Adrenal gland (tissue), 12 donors: ENCODE results near the gene FIS1. TPM values are rescaled to one million over a fixed set of nuclear protein-coding genes. Genes with fewer than 3 reads are reported as not detected.

ENCODE experiments used
- DNase-seq, 7 donors: peaks; one replicate each; pipeline ENCODE4 v3.0.0-alpha.2; 2019 to 2020
- H3K27ac ChIP-seq, 5 donors: fragments of 200-600 bp; sonication (generic) in 4 of 5; 1 replicate in 3 of 5; 2 replicates in 2 of 5; pipeline versions ENCODE4 v1.5.1 to v1.8.0; 2016 to 2020; ENCODE audit warnings: mild to moderate bottlenecking in 1 of 5
- H3K27me3 ChIP-seq: fragments of 200-600 bp; 2 replicates; pipeline ENCODE4 v1.8.0; 2021
- H3K36me3 ChIP-seq, 2 donors: fragments of 200-600 bp; replicated peaks in 1 of 2; 1 replicate in 1 of 2; 2 replicates in 1 of 2; pipeline versions ENCODE4 v1.5.1 to v1.8.0; 2018 to 2022
- H3K4me1 ChIP-seq, 2 donors: fragments of 200-600 bp; replicated peaks in 1 of 2; 1 replicate in 1 of 2; 2 replicates in 1 of 2; pipeline versions ENCODE4 v1.5.1 to v1.8.0; 2018 to 2021
- H3K4me3 ChIP-seq, 4 donors: fragments of 200-600 bp; sonication (generic) in 3 of 4; one replicate each; pipeline ENCODE4 v1.5.1; 2016 to 2018
- H3K9me3 ChIP-seq, 3 donors: fragments of 200-600 bp; sonication (generic) in 1 of 3; replicated peaks in 1 of 3; 1 replicate in 2 of 3; 2 replicates in 1 of 3; pipeline versions ENCODE4 v1.5.1 to v1.8.0; 2016 to 2021
- CTCF ChIP-seq, 6 experiments: fragments of 450-650 bp in 4 of 6; fragments of 200-600 bp in 2 of 6; sonication (generic) in 1 of 6; IDR thresholded peaks; 1 replicate in 5 of 6; 2 replicates in 1 of 6; pipeline versions ENCODE4 v1.5.1 to v1.8.0; 2016 to 2021; ENCODE audit warnings: antibody characterized with exemption in 6 of 6, mild to moderate bottlenecking in 2 of 6, moderate library complexity in 1 of 6
- POLR2A ChIP-seq, 2 donors: fragments of 450-650 bp; IDR thresholded peaks; one replicate each; pipeline ENCODE4 v1.6.1; 2017; ENCODE audit warnings: antibody characterized with exemption in 2 of 2, mild to moderate bottlenecking in 2 of 2, moderate library complexity in 1 of 2
- WGBS, 4 donors: extraction: QIAGEN DNeasy Blood & Tissue Kit in 2 of 4; methylation state at CpG; one replicate each; pipeline versions ENCODE4 v1.1.5 to v1.1.7; 2013 to 2017; 5-methylcytosine and 5-hydroxymethylcytosine counted together
- intact Hi-C, 2 donors: fragments of 100-400 bp; cut with DNase I; formaldehyde crosslinking; loops; one replicate each; pipeline versions ENCODE4 v1.14.1 to v1.15.0; 2022 to 2023
- polyA plus RNA-seq, 3 donors: library from polyadenylated mRNA; stranded (reverse); fragments of 200-250 nt in 2 of 3; fragments of 350-450 nt in 1 of 3; fragmentation: Illumina TruSeq in 1 of 3; extraction: RNeasy Lipid Tissue Mini Kit (QIAGEN cat#74804) in 1 of 3; gene quantifications; one replicate each; pipeline ENCODE4 v1.2.3, GENCODE V29; 2013 to 2014
- total RNA-seq, 9 donors: library from RNA; depleted of rRNA in 4 of 9; stranded (reverse); fragments of >200 nt in 4 of 9; fragments of 120-200 nt in 1 of 9; fragmentation: NEBNext Ultra II Directional in 1 of 9; extraction: Animal tissue kit (Norgen Biotek cat#: 25700) in 1 of 9; gene quantifications; one replicate each; pipeline versions ENCODE4 v1.1.0 to v1.2.4, GENCODE V29; 2013 to 2023
- donor health status: healthy with polysubstance abuse.
- donor health status: Bipolar disorder and iron deficiency.
- donor health status: DM: yes; HTN: yes; CAD: no.
- donor health status: DM: no; HTN: no; CAD: no.
- donor health status: DM: no; HTN: no; CAD: no.
- donor health status: DM: yes; HTN: yes; CAD: no.

Gene FIS1
- total and polyA plus RNA-seq, 12 donors: 158 to 439 (median 280) TPM

- 87 to 93% (median 89%) methylated on average over 7 to 21 of the region's 21 CpGs for WGBS, 4 donors
- Histone ChIP-seq H3K4me1 (peaks cover 6 to 20% of the 10 kb centered on the region in 2 donors), H3K27ac (no peak overlapping the region), H3K9me3 (no peaks in the 10 kb centered on the region), H3K27me3 (no peaks in the 10 kb centered on the region), H3K4me3 (no peak overlapping the region), H3K36me3 (peaks cover 0 to 9% of the 10 kb centered on the region in 2 donors)
- TF ChIP-seq CTCF (IDR thresholded peaks at IDR 0.05) (no peak), POLR2A (IDR thresholded peaks at IDR 0.05) (no peak)
- intact Hi-C loops: loop anchor here in 1 of 2 donors (5.0 kb wide), 1 partner anchor 52 kb away; the partner anchor contains the start of gene NAT16
- DNase-seq: no peak
Measured at GRCh38 chr7:101233907-101234547, 10.9 kb downstream of the FIS1 start.

- intact Hi-C loops: loop anchor here in 1 of 2 donors (5.0 kb wide), 1 partner anchor 50 kb away; the partner anchor contains the start of gene NAT16
- Histone ChIP-seq H3K9me3 (no peaks in the 10 kb centered on the region), H3K36me3 (peaks cover 0 to 12% of the 10 kb centered on the region in 2 donors), H3K4me3 (peak overlapping the region in 1 of 4 donors; percentile 42), H3K27me3 (no peaks in the 10 kb centered on the region), H3K27ac (peak overlapping the region in 1 of 5 donors; percentile 29), H3K4me1 (peaks cover 0 to 12% of the 10 kb centered on the region in 2 donors)
- DNase-seq: peak in 1 of 7 donors; percentile 11
- 25 to 55% (median 41%) methylated on average over 3 to 52 of the region's 52 CpGs for WGBS, 4 donors
- TF ChIP-seq CTCF (IDR thresholded peaks at IDR 0.05) (no peak), POLR2A (IDR thresholded peaks at IDR 0.05) (no peak)
Measured at GRCh38 chr7:101232141-101232850, 12.6 kb downstream of the FIS1 start.

GRCh38 chr7:101231644-101232043 is 13.2 kb downstream of the FIS1 start:
- H3K27ac ChIP-seq: peak overlapping the region in 1 of 5 donors; percentile 29
- no peaks in the 10 kb centered on the region for H3K9me3 ChIP-seq
- H3K36me3 ChIP-seq: peaks cover 0 to 10% of the 10 kb centered on the region in 2 donors
- no peak for DNase-seq
- 64 to 76% (median 70%) methylated on average over 5 to 7 of the region's 7 CpGs for WGBS, 4 donors
- TF ChIP-seq POLR2A (IDR thresholded peaks at IDR 0.05) (no peak), CTCF (IDR thresholded peaks at IDR 0.05) (no peak)
- no peak overlapping the region for H3K4me3 ChIP-seq
- H3K4me1 ChIP-seq: peaks cover 0 to 12% of the 10 kb centered on the region in 2 donors
- intact Hi-C loops: loop anchor here in 1 of 2 donors (5.0 kb wide), 1 partner anchor 49 kb away; the partner anchor contains the start of gene NAT16
- no peaks in the 10 kb centered on the region for H3K27me3 ChIP-seq

DNA sequence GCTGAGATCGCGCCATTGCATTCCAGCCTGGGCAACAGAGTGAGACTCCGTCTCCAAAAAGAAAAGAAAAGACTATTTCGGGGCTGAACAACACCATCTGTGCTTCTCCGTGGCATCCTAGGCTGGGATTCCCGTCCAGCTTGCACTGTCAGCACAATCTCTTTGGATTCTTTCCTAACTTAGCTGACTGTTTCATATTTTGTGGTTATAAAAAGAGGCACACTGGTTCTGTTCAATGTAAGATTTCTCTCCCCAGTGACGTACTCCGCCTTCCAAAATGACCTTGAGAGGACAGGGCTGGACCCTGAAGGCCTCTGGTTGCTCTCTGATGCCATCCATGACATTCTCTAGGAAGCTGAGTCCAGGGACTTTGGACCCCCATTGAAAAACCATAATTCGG is 18.2 kb downstream of the FIS1 start:
- intact Hi-C loops: no loop called here
- peak overlapping the region in 1 of 5 donors; percentile 49 for H3K27ac ChIP-seq
- peaks cover 0 to 44% of the 10 kb centered on the region in 2 donors for H3K36me3 ChIP-seq
- no peak overlapping the region for H3K4me3 ChIP-seq
- H3K4me1 ChIP-seq: peaks cover 0 to 3% of the 10 kb centered on the region in 2 donors
- no peaks in the 10 kb centered on the region for H3K9me3 ChIP-seq
- 69 to 76% (median 70%) methylated on average over 9 of the region's 9 CpGs for WGBS, 4 donors
- no peak for TF ChIP-seq POLR2A (IDR thresholded peaks at IDR 0.05)
- no peak for TF ChIP-seq CTCF (IDR thresholded peaks at IDR 0.05)
- peak in 1 of 7 donors; percentile 13 for DNase-seq
- no peaks in the 10 kb centered on the region for H3K27me3 ChIP-seq
